Effector memory CD8-positive, alpha-beta T cell (primary cell): ENCODE data around the gene BHLHE40.

Source experiments
- ATAC-seq: fragments of 150-1000 bp; cut with Tn5 transposase; replicated peaks from 2 replicates; pipeline ENCODE4 v1.10.0; 2021; ENCODE audit warnings: mild to moderate bottlenecking, moderate library complexity
- DNase-seq, 3 experiments: peaks; one replicate each; pipeline ENCODE4 v3.0.0; 2021
- H3K27ac Mint-ChIP-seq, 2 donors: one replicate each; pipeline ENCODE4 v1.8.0; 2022; ENCODE audit warnings: mild to moderate bottlenecking in 2 of 2, mixed read lengths in 2 of 2, moderate library complexity in 2 of 2
- H3K27me3 Mint-ChIP-seq, 2 donors: one replicate each; pipeline ENCODE4 v1.8.0; 2022; ENCODE audit warnings: mixed read lengths in 2 of 2
- H3K36me3 Mint-ChIP-seq: one replicate; pipeline ENCODE4 v1.8.0; 2022; ENCODE audit warnings: mild to moderate bottlenecking, moderate library complexity, mixed read lengths; ENCODE audit not compliant: insufficient read depth
- H3K4me1 Mint-ChIP-seq, 2 donors: one replicate each; pipeline ENCODE4 v1.8.0; 2022; ENCODE audit warnings: low read depth in 2 of 2, mixed read lengths in 2 of 2
- H3K4me3 Mint-ChIP-seq, 2 donors: one replicate each; pipeline ENCODE4 v1.8.0; 2022; ENCODE audit warnings: mild to moderate bottlenecking in 2 of 2, mixed read lengths in 2 of 2, moderate library complexity in 2 of 2
- H3K9me3 Mint-ChIP-seq, 2 donors: one replicate each; pipeline ENCODE4 v1.8.0; 2022; ENCODE audit warnings: mixed read lengths in 2 of 2

Gene BHLHE40

GRCh38 chr3:5015056-5015455 is 35.8 kb downstream of the BHLHE40 start:
- peaks cover 49 to 50% of the 10 kb centered on the region in 2 donors for H3K4me1 Mint-ChIP-seq
- no peaks in the 10 kb centered on the region for H3K27me3 Mint-ChIP-seq
- H3K27ac Mint-ChIP-seq = peak overlapping the region in 1 of 2 donors; percentile 67
- H3K36me3 Mint-ChIP-seq = no peaks in the 10 kb centered on the region
- no peak for ATAC-seq
- no peak for DNase-seq
- no peaks in the 10 kb centered on the region for H3K9me3 Mint-ChIP-seq
- H3K4me3 Mint-ChIP-seq = no peak overlapping the region

- Mint-ChIP-seq H3K4me3 (peak overlapping the region; percentile 7 to 45), H3K36me3 (no peaks in the 10 kb centered on the region), H3K4me1 (peaks cover 50 to 51% of the 10 kb centered on the region in 2 donors), H3K27me3 (no peaks in the 10 kb centered on the region), H3K9me3 (no peaks in the 10 kb centered on the region), H3K27ac (peak overlapping the region; percentile 90 to 97)
- DNase-seq (peak; percentile 41 to 56 (median 42)), ATAC-seq (peak; percentile 89)
Observed at GRCh38 chr3:5016211-5017161, 37.2 kb downstream of the BHLHE40 start.

GRCh38 chr3:5017925-5018531 is 38.8 kb downstream of the BHLHE40 start:
- ATAC-seq (no peak), DNase-seq (no peak)
- Mint-ChIP-seq H3K9me3 (no peaks in the 10 kb centered on the region), H3K4me3 (no peak overlapping the region), H3K36me3 (peaks cover under 1% of the 10 kb centered on the region), H3K4me1 (peaks cover 39 to 40% of the 10 kb centered on the region in 2 donors), H3K27ac (peak overlapping the region; percentile 75 to 90), H3K27me3 (no peaks in the 10 kb centered on the region)

GRCh38 chr3:5019411-5020241 is 40.4 kb downstream of the BHLHE40 start:
- Mint-ChIP-seq H3K4me1 (peaks cover 31 to 35% of the 10 kb centered on the region in 2 donors), H3K4me3 (peak overlapping the region in 1 of 2 donors; percentile 43), H3K9me3 (no peaks in the 10 kb centered on the region), H3K27me3 (no peaks in the 10 kb centered on the region), H3K36me3 (peaks cover 4% of the 10 kb centered on the region), H3K27ac (peak overlapping the region; percentile 75 to 90)
- DNase-seq = peak; percentile 44 to 49 (median 49)
- ATAC-seq = peak; percentile 58

GRCh38 chr3:5020242-5020722 is 41.0 kb downstream of the BHLHE40 start:
- Mint-ChIP-seq H3K27ac (peak overlapping the region; percentile 75 to 90), H3K27me3 (no peaks in the 10 kb centered on the region), H3K4me3 (no peak overlapping the region), H3K36me3 (peaks cover 4% of the 10 kb centered on the region), H3K4me1 (peaks cover 31 to 35% of the 10 kb centered on the region in 2 donors), H3K9me3 (no peaks in the 10 kb centered on the region)
- no peak for DNase-seq
- no peak for ATAC-seq

GRCh38 chr3:5021116-5022092 is 42.2 kb downstream of the BHLHE40 start:
- Mint-ChIP-seq H3K27ac (peak overlapping the region; percentile 13 to 91), H3K9me3 (no peaks in the 10 kb centered on the region), H3K4me1 (peaks cover 29 to 33% of the 10 kb centered on the region in 2 donors), H3K4me3 (no peak overlapping the region), H3K27me3 (no peaks in the 10 kb centered on the region), H3K36me3 (peaks cover 4% of the 10 kb centered on the region)
- ATAC-seq (no peak), DNase-seq (no peak)

- Mint-ChIP-seq H3K4me1 (peaks cover 25 to 30% of the 10 kb centered on the region in 2 donors), H3K27ac (peak overlapping the region; percentile 13 to 91), H3K4me3 (no peak overlapping the region), H3K27me3 (no peaks in the 10 kb centered on the region), H3K36me3 (peaks cover 7% of the 10 kb centered on the region), H3K9me3 (no peaks in the 10 kb centered on the region)
- no peak for DNase-seq
- no peak for ATAC-seq
Observed at GRCh38 chr3:5022187-5022965, 43.1 kb downstream of the BHLHE40 start.

GRCh38 chr3:5022966-5023776 is 43.9 kb downstream of the BHLHE40 start:
- H3K4me1 Mint-ChIP-seq = peaks cover 25 to 26% of the 10 kb centered on the region in 2 donors
- peak overlapping the region in 1 of 2 donors; percentile 13 for H3K27ac Mint-ChIP-seq
- H3K4me3 Mint-ChIP-seq = no peak overlapping the region
- H3K9me3 Mint-ChIP-seq = no peaks in the 10 kb centered on the region
- ATAC-seq (no peak), DNase-seq (no peak)
- H3K36me3 Mint-ChIP-seq = peaks cover 7% of the 10 kb centered on the region
- no peaks in the 10 kb centered on the region for H3K27me3 Mint-ChIP-seq

GRCh38 chr3:5023777-5024346 is 44.6 kb downstream of the BHLHE40 start:
- no peak overlapping the region for H3K27ac Mint-ChIP-seq

GRCh38 chr3:5026046-5026362 is 46.8 kb downstream of the BHLHE40 start:
- no peaks in the 10 kb centered on the region for H3K27me3 Mint-ChIP-seq
- peak overlapping the region; percentile 88 to 93 for H3K4me3 Mint-ChIP-seq
- DNase-seq (no peak), ATAC-seq (no peak)
- H3K27ac Mint-ChIP-seq = peak overlapping the region; percentile 94 to 97
- H3K9me3 Mint-ChIP-seq = no peaks in the 10 kb centered on the region
- H3K4me1 Mint-ChIP-seq = peaks cover 10 to 11% of the 10 kb centered on the region in 2 donors
- peaks cover 7% of the 10 kb centered on the region for H3K36me3 Mint-ChIP-seq

More at GRCh38 chr3:5023777-5024346, 44.6 kb downstream of the BHLHE40 start:
- no peak overlapping the region for H3K4me3 Mint-ChIP-seq
- H3K27me3 Mint-ChIP-seq = no peaks in the 10 kb centered on the region
- no peak for DNase-seq
- H3K4me1 Mint-ChIP-seq = peaks cover 21 to 25% of the 10 kb centered on the region in 2 donors
- no peaks in the 10 kb centered on the region for H3K9me3 Mint-ChIP-seq
- peaks cover 7% of the 10 kb centered on the region for H3K36me3 Mint-ChIP-seq
- ATAC-seq = no peak

- Mint-ChIP-seq H3K27me3 (no peaks in the 10 kb centered on the region), H3K4me1 (peaks cover 8 to 9% of the 10 kb centered on the region in 2 donors), H3K36me3 (peaks cover 3% of the 10 kb centered on the region), H3K27ac (no peak overlapping the region), H3K4me3 (no peak overlapping the region), H3K9me3 (no peaks in the 10 kb centered on the region)
- ATAC-seq = no peak
- no peak for DNase-seq
Observed at GRCh38 chr3:5029715-5030114, 50.5 kb downstream of the BHLHE40 start.
